Liver (tissue), 3 donors: ENCODE data around the gene DDX39B.

Experiments used
- CTCF ChIP-seq: fragments of 150-350 bp; IDR thresholded peaks from 2 replicates; pipeline ENCODE4 v1.5.1; 2017; ENCODE audit warnings: improper control_type of control experiment, low read depth, low read length; ENCODE audit not compliant: missing input control
- FOXA1 ChIP-seq: IDR thresholded peaks from 2 replicates; pipeline ENCODE4 v1.6.1; 2016; ENCODE audit warnings: antibody characterized with exemption
- HNF4G ChIP-seq: IDR thresholded peaks from 2 replicates; pipeline ENCODE4 v1.6.1; 2016; ENCODE audit warnings: antibody characterized with exemption
- MAX ChIP-seq: IDR thresholded peaks from 2 replicates; pipeline ENCODE4 v1.6.1; 2016; ENCODE audit warnings: antibody characterized with exemption
- REST ChIP-seq: IDR thresholded peaks from 2 replicates; pipeline ENCODE4 v1.6.1; 2016; ENCODE audit warnings: antibody characterized with exemption, mild to moderate bottlenecking
- SP1 ChIP-seq: IDR thresholded peaks from 2 replicates; pipeline ENCODE4 v1.6.1; 2018; ENCODE audit warnings: antibody characterized with exemption, mild to moderate bottlenecking
- TAF1 ChIP-seq: conservative IDR thresholded peaks from 2 replicates; pipeline ENCODE4 v1.6.1; 2016; ENCODE audit warnings: antibody characterized with exemption, mild to moderate bottlenecking
- YY1 ChIP-seq: IDR thresholded peaks from 2 replicates; pipeline ENCODE4 v1.6.1; 2016; ENCODE audit warnings: antibody characterized with exemption, mild to moderate bottlenecking
- ZBTB33 ChIP-seq: IDR thresholded peaks from 2 replicates; pipeline ENCODE4 v1.6.1; 2016; ENCODE audit warnings: antibody characterized with exemption
- donor health status: healthy.
- donor health status: healthy.

GRCh38 chr6:31579119-31579505, 37.3 kb upstream of the DDX39B start:
- no peak for TF ChIP-seq CTCF
- no peak for TF ChIP-seq YY1
- TF ChIP-seq REST: no peak
- TF ChIP-seq ZBTB33: no peak
- TF ChIP-seq SP1: no peak
- no peak for TF ChIP-seq FOXA1
- TF ChIP-seq HNF4G: no peak
- no peak for TF ChIP-seq TAF1
- no peak for TF ChIP-seq MAX
